HEK293 (cell line): ENCODE data around the gene RGS7.

Source experiments
- CTCF ChIA-PET: fragments of 350-600 bp; formaldehyde crosslinking; extraction: SDS; loops from one replicate; lab custom pipeline; 2021; ENCODE audit warnings: antibody characterized with exemption; lab: Yijun Ruan, JAX
- POLR2A ChIA-PET: fragments of 300-600 bp; formaldehyde crosslinking; extraction: SDS; loops from one replicate; lab custom pipeline; 2020; ENCODE audit warnings: antibody characterized with exemption, inconsistent platforms; lab: Yijun Ruan, JAX
- H3K27ac ChIP-seq: fragments of 200-500 bp; sonication (Bioruptor generic); 2 replicates; pipeline ENCODE4 v1.5.1; 2014; ENCODE audit warnings: low read depth, low read length, control low read depth, inconsistent platforms; ENCODE audit errors: extremely low read depth
- H3K36me3 ChIP-seq, 2 experiments: fragments of 200-500 bp in 1 of 2; sonication (Bioruptor generic) in 1 of 2; 1 replicate in 1 of 2; 2 replicates in 1 of 2; pipeline ENCODE4 v1.5.1; 2014 to 2017; ENCODE audit warnings: inconsistent platforms in 2 of 2, low read length in 2 of 2; ENCODE audit not compliant: control insufficient read depth in 2 of 2, insufficient read depth in 1 of 2
- H3K4me1 ChIP-seq: fragments of 200-500 bp; sonication (Bioruptor generic); 2 replicates; pipeline ENCODE4 v1.5.1; 2014; ENCODE audit warnings: mild to moderate bottlenecking, low read length, inconsistent platforms; ENCODE audit not compliant: control insufficient read depth, insufficient read depth
- H3K4me3 ChIP-seq: 2 replicates; pipeline ENCODE4 v1.5.1; 2011; ENCODE audit warnings: low read depth, mild to moderate bottlenecking, control low read depth, low read length, moderate library complexity
- H3K9me3 ChIP-seq: fragments of 200-500 bp; sonication (Bioruptor generic); 2 replicates; pipeline ENCODE4 v1.5.1; 2014; ENCODE audit warnings: low read depth, low read length, inconsistent platforms; ENCODE audit not compliant: control insufficient read depth, insufficient read depth
- TCF7L2 ChIP-seq: IDR thresholded peaks from 2 replicates; pipeline ENCODE4 v1.6.1; 2011; ENCODE audit warnings: low read depth, mild to moderate bottlenecking, inconsistent platforms, low read length, moderate library complexity, borderline replicate concordance
- WT1 ChIP-seq: fragments of 450-650 bp; formaldehyde crosslinking; IDR thresholded peaks from 2 replicates; pipeline ENCODE4 v1.5.1; 2016; ENCODE audit warnings: missing biosample characterization, missing genetic modification characterization
- YY1 ChIP-seq: fragments of 450-650 bp; formaldehyde crosslinking; IDR thresholded peaks from 2 replicates; pipeline ENCODE4 v1.5.1; 2018; ENCODE audit warnings: missing biosample characterization, missing genetic modification characterization
- ZBTB6 ChIP-seq: fragments of 450-650 bp; formaldehyde crosslinking; IDR thresholded peaks from 2 replicates; pipeline ENCODE4 v1.5.1; 2017; ENCODE audit warnings: missing biosample characterization, missing genetic modification characterization
- ZBTB8A ChIP-seq: fragments of 450-650 bp; formaldehyde crosslinking; IDR thresholded peaks from 2 replicates; pipeline ENCODE4 v1.5.1; 2016; ENCODE audit warnings: missing biosample characterization, missing genetic modification characterization
- ZFHX2 ChIP-seq: fragments of 450-650 bp; formaldehyde crosslinking; conservative IDR thresholded peaks from 2 replicates; pipeline ENCODE4 v1.5.1; 2016; ENCODE audit warnings: missing biosample characterization, missing genetic modification characterization
- ZFP37 ChIP-seq: fragments of 450-650 bp; formaldehyde crosslinking; IDR thresholded peaks from 2 replicates; pipeline ENCODE4 v1.5.1; 2016; ENCODE audit warnings: missing biosample characterization, missing genetic modification characterization
- ZFP41 ChIP-seq: fragments of 450-650 bp; formaldehyde crosslinking; IDR thresholded peaks from 2 replicates; pipeline ENCODE4 v1.5.1; 2016; ENCODE audit warnings: missing biosample characterization, missing genetic modification characterization, borderline replicate concordance
- ZNF112 ChIP-seq: fragments of 450-650 bp; formaldehyde crosslinking; IDR thresholded peaks from 2 replicates; pipeline ENCODE4 v1.5.0; 2017; ENCODE audit warnings: missing biosample characterization, missing genetic modification characterization
- ZNF157 ChIP-seq: fragments of 450-650 bp; formaldehyde crosslinking; IDR thresholded peaks from 2 replicates; pipeline ENCODE4 v1.5.1; 2016; ENCODE audit warnings: missing biosample characterization, missing genetic modification characterization
- ZNF24 ChIP-seq: fragments of 450-650 bp; formaldehyde crosslinking; IDR thresholded peaks from 2 replicates; pipeline ENCODE4 v1.5.1; 2016; ENCODE audit warnings: missing biosample characterization, missing genetic modification characterization
- ZNF26 ChIP-seq: fragments of 450-650 bp; formaldehyde crosslinking; IDR thresholded peaks from 2 replicates; pipeline ENCODE4 v1.5.1; 2016; ENCODE audit warnings: missing biosample characterization, missing genetic modification characterization
- ZNF423 ChIP-seq: fragments of 450-650 bp; formaldehyde crosslinking; IDR thresholded peaks from 2 replicates; pipeline ENCODE4 v1.5.1; 2016; ENCODE audit warnings: missing biosample characterization, missing genetic modification characterization
- ZNF544 ChIP-seq: fragments of 450-650 bp; formaldehyde crosslinking; IDR thresholded peaks from 2 replicates; pipeline ENCODE4 v1.5.0; 2017; ENCODE audit warnings: missing biosample characterization, missing genetic modification characterization
- ZNF549 ChIP-seq: fragments of 450-650 bp; IDR thresholded peaks from 2 replicates; pipeline ENCODE4 v1.5.1; 2018; ENCODE audit warnings: missing biosample characterization, missing genetic modification characterization, mild to moderate bottlenecking, inconsistent platforms, moderate library complexity
- ZNF660 ChIP-seq: fragments of 450-650 bp; IDR thresholded peaks from 2 replicates; pipeline ENCODE4 v1.5.1; 2018; ENCODE audit warnings: missing biosample characterization, mild to moderate bottlenecking, missing genetic modification characterization
- ZNF837 ChIP-seq: fragments of 450-650 bp; formaldehyde crosslinking; IDR thresholded peaks from 2 replicates; pipeline ENCODE4 v1.5.1; 2016; ENCODE audit warnings: missing biosample characterization, missing genetic modification characterization
- ZSCAN5A ChIP-seq: fragments of 450-650 bp; formaldehyde crosslinking; IDR thresholded peaks from 2 replicates; pipeline ENCODE4 v1.5.1; 2016; ENCODE audit warnings: missing biosample characterization, missing genetic modification characterization
- TF ChIP-seq, protein P1 (sequence below): fragments of 450-650 bp; formaldehyde crosslinking; IDR thresholded peaks from 2 replicates; pipeline ENCODE4 v1.5.1; 2016; ENCODE audit warnings: missing biosample characterization, missing genetic modification characterization
- TF ChIP-seq, protein P2 (sequence below): fragments of 450-650 bp; formaldehyde crosslinking; IDR thresholded peaks from 2 replicates; pipeline ENCODE4 v1.5.1; 2016; ENCODE audit warnings: missing biosample characterization, missing genetic modification characterization, borderline replicate concordance

RGS7 gene

DNA sequence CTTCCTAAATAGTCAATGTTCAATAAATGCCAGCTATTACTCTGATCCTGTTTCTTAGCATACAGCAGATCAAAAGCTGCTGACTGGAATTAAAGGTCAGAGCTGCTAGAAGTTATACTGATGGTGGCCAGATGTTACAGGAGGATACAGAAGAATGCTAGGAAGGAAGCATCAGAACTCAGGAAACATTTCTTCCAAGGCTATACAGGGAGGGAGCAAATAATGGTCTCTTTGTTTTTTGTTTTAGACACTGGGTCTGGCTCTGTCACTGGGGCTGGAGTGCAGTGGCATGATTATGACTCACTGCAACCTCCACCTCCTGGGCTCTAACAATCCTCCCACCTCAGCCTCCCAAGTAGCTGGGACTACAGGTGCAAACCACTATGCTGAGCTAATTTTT lies 175.5 kb downstream of the RGS7 start:
- CTCF ChIA-PET, result no interaction called here
- no peak overlapping the region for H3K4me3 ChIP-seq

DNA sequence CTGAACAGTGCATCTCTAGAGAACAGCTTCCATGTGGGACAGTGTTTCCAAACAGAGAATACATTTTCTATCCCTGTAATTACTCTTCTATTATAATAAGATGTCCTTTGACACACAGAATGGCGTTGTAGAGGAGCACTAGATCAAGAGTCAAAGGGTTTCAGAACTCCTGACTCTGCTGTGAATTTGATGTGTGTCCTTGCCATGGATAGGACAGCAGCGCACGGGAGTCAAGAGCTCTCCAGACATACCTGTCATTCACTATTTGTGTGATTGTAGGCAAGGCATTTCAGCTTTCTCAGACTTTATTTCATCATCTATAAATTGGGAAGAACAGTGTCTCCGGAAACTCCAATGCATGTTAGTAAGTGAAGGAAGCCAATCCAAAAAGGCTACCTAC lies 176.4 kb downstream of the RGS7 start:
- no peaks in the 10 kb centered on the region for H3K4me1 ChIP-seq
- ChIA-PET CTCF (interaction anchor here (0.7 kb wide), 1 partner anchor 221 kb away, joined by 3 read pairs; no protein-coding TSS in a partner anchor), POLR2A (no interaction called here)
- no peaks in the 10 kb centered on the region for H3K36me3 ChIP-seq
- no peaks in the 10 kb centered on the region for H3K9me3 ChIP-seq
- no peak for TF ChIP-seq ZSCAN5A
- TF ChIP-seq ZNF549 (tag by site-specific recombination), result peak; percentile 75
- no peak for TF ChIP-seq ZNF837 (tag by site-specific recombination)
- no peak for TF ChIP-seq WT1
- no peak for TF ChIP-seq ZFP37 (tag by site-specific recombination)
- no peak for TF ChIP-seq ZNF26
- no peak for TF ChIP-seq ZNF423 (tag by site-specific recombination)
- no peak for TF ChIP-seq ZNF544 (tag by site-specific recombination)
- TF ChIP-seq ZBTB8A (tag by site-specific recombination), result no peak
- peak; percentile 65 for TF ChIP-seq ZNF157 (tag by site-specific recombination)
- no peak overlapping the region for H3K4me3 ChIP-seq
- no peak overlapping the region for H3K27ac ChIP-seq

More for the DNA sequence above, 175.5 kb downstream of the RGS7 start:
- POLR2A ChIA-PET, result no interaction called here
- no peak overlapping the region for H3K27ac ChIP-seq
- no peaks in the 10 kb centered on the region for H3K4me1 ChIP-seq
- no peaks in the 10 kb centered on the region for H3K36me3 ChIP-seq
- H3K9me3 ChIP-seq, result no peaks in the 10 kb centered on the region
- TF ChIP-seq ZFP37 (tag by site-specific recombination) (no peak), ZNF112 (no peak)
- TF ChIP-seq, protein P1, sequence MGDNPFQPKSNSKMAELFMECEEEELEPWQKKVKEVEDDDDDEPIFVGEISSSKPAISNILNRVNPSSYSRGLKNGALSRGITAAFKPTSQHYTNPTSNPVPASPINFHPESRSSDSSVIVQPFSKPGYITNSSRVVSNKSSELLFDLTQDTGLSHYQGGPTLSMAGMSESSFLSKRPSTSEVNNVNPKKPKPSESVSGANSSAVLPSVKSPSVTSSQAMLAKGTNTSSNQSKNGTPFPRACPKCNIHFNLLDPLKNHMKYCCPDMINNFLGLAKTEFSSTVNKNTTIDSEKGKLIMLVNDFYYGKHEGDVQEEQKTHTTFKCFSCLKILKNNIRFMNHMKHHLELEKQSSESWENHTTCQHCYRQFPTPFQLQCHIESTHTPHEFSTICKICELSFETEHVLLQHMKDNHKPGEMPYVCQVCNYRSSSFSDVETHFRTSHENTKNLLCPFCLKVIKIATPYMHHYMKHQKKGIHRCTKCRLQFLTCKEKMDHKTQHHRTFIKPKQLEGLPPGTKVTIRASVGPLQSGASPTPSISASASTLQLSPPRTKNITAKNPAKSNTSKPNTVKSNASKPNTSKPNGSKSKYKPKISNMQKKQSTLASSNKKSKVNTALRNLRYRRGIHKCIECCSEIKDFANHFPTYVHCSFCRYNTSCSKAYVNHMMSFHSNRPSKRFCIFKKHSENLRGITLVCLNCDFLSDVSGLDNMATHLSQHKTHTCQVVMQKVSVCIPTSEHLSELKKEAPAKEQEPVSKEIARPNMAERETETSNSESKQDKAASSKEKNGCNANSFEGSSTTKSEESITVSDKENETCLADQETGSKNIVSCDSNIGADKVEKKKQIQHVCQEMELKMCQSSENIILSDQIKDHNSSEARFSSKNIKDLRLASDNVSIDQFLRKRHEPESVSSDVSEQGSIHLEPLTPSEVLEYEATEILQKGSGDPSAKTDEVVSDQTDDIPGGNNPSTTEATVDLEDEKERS (tag by site-specific recombination), result no peak

GRCh38 chr1:241177660-241178059 lies 179.3 kb downstream of the RGS7 start:
- Histone ChIP-seq H3K27ac (no peak overlapping the region), H3K4me1 (no peaks in the 10 kb centered on the region), H3K36me3 (no peaks in the 10 kb centered on the region), H3K4me3 (no peak overlapping the region), H3K9me3 (no peaks in the 10 kb centered on the region)
- ChIA-PET POLR2A (no interaction called here), CTCF (interaction anchor here (0.7 kb wide), 1 partner anchor 1052 kb away, joined by 3 read pairs; no protein-coding TSS in a partner anchor)
- TF ChIP-seq, protein P2, sequence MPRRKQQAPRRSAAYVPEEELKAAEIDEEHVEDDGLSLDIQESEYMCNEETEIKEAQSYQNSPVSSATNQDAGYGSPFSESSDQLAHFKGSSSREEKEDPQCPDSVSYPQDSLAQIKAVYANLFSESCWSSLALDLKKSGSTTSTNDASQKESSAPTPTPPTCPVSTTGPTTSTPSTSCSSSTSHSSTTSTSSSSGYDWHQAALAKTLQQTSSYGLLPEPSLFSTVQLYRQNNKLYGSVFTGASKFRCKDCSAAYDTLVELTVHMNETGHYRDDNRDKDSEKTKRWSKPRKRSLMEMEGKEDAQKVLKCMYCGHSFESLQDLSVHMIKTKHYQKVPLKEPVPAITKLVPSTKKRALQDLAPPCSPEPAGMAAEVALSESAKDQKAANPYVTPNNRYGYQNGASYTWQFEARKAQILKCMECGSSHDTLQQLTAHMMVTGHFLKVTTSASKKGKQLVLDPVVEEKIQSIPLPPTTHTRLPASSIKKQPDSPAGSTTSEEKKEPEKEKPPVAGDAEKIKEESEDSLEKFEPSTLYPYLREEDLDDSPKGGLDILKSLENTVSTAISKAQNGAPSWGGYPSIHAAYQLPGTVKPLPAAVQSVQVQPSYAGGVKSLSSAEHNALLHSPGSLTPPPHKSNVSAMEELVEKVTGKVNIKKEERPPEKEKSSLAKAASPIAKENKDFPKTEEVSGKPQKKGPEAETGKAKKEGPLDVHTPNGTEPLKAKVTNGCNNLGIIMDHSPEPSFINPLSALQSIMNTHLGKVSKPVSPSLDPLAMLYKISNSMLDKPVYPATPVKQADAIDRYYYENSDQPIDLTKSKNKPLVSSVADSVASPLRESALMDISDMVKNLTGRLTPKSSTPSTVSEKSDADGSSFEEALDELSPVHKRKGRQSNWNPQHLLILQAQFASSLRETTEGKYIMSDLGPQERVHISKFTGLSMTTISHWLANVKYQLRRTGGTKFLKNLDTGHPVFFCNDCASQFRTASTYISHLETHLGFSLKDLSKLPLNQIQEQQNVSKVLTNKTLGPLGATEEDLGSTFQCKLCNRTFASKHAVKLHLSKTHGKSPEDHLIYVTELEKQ, result no peak
- no peak for TF ChIP-seq YY1 (tag by site-specific recombination)
- no peak for TF ChIP-seq ZNF660 (tag by site-specific recombination)
- TF ChIP-seq ZBTB6 (tag by site-specific recombination), result no peak
- TF ChIP-seq ZFP41, result no peak
- TF ChIP-seq ZFHX2 (tag by site-specific recombination), result no peak
- TF ChIP-seq ZNF24 (tag by site-specific recombination), result no peak
- no peak for TF ChIP-seq TCF7L2
